H1 (cell line): ENCODE results near the gene COTL1. TPM values are rescaled to one million over a fixed set of nuclear protein-coding genes. Genes with fewer than 3 reads are reported as not detected.

Source experiments
- CTCF ChIA-PET: fragments of 300-600 bp; sonication (Branson Sonifier 250); formaldehyde crosslinking; loops from one replicate; lab custom pipeline; 2021; ENCODE audit not compliant: partially characterized antibody; lab: Charles Lee
- POLR2A ChIA-PET: fragments of 300-600 bp; sonication (Branson Sonifier 250); formaldehyde crosslinking; loops from one replicate; lab custom pipeline; 2021; ENCODE audit warnings: inconsistent platforms; ENCODE audit not compliant: partially characterized antibody; lab: Charles Lee
- DNase-seq, 2 experiments: peaks; one replicate each; pipeline versions ENCODE4 v3.0.0 to v3.0.0-alpha.2; 2010 to 2022; ENCODE audit warnings: low spot score in 2 of 2, low read depth in 1 of 2, mixed read lengths in 1 of 2
- FAIRE-seq: peaks from 2 replicates; lab custom pipeline; 2011; peaks lifted over from hg19 to GRCh38; lab: Jason Lieb, UNC
- H2AFZ ChIP-seq: 2 replicates; pipeline ENCODE4 v1.8.1; 2012; ENCODE audit warnings: low read length, inconsistent platforms
- H2AK5ac ChIP-seq: 2 replicates; pipeline ENCODE4 v1.6.1; 2013; ENCODE audit warnings: low read depth, low read length
- H2BK120ac ChIP-seq: replicated peaks from 2 replicates; pipeline ENCODE3; 2013; ENCODE audit warnings: low read depth, low read length, inconsistent platforms
- H2BK12ac ChIP-seq: 2 replicates; pipeline ENCODE4 v1.6.1; 2013; ENCODE audit warnings: low read depth, low read length
- H2BK15ac ChIP-seq: 2 replicates; pipeline ENCODE4 v1.6.1; 2013; ENCODE audit warnings: low read length
- H2BK20ac ChIP-seq: 2 replicates; pipeline ENCODE4 v1.6.1; 2013; ENCODE audit warnings: low read length
- H2BK5ac ChIP-seq: 2 replicates; pipeline ENCODE4 v1.6.1; 2013; ENCODE audit warnings: low read depth, low read length
- H3K14ac ChIP-seq: 2 replicates; pipeline ENCODE4 v1.6.1; 2013; ENCODE audit warnings: inconsistent platforms; ENCODE audit not compliant: insufficient read length
- H3K18ac ChIP-seq: 2 replicates; pipeline ENCODE4 v1.6.1; 2013; ENCODE audit warnings: low read length; ENCODE audit errors: extremely low read depth
- H3K23ac ChIP-seq: 2 replicates; pipeline ENCODE4 v1.6.1; 2013; ENCODE audit warnings: inconsistent platforms; ENCODE audit not compliant: insufficient read length
- H3K23me2 ChIP-seq: 2 replicates; pipeline ENCODE4 v1.6.1; 2013; ENCODE audit warnings: low read depth, low read length
- H3K27ac ChIP-seq: 2 replicates; pipeline ENCODE4 v1.6.1; 2011; ENCODE audit warnings: low read depth, low read length, inconsistent platforms
- H3K27me3 ChIP-seq, 4 experiments: replicated peaks in 1 of 4; 1 replicate in 1 of 4; 2 replicates in 3 of 4; pipeline versions ENCODE4 v1.6.1 to v1.8.1; 2011 to 2013; ENCODE audit warnings: low read length in 3 of 4, mild to moderate bottlenecking in 3 of 4, inconsistent platforms in 2 of 4, mixed read lengths in 2 of 4, moderate library complexity in 1 of 4; ENCODE audit not compliant: control insufficient read depth in 3 of 4, insufficient read depth in 3 of 4; ENCODE audit errors: extremely low read depth in 1 of 4
- H3K36me3 ChIP-seq, 4 experiments: 2 replicates each; pipeline versions ENCODE4 v1.6.1 to v1.8.1; 2011 to 2013; ENCODE audit warnings: mild to moderate bottlenecking in 4 of 4, low read length in 3 of 4, moderate library complexity in 2 of 4, control low read depth in 1 of 4, inconsistent platforms in 1 of 4; ENCODE audit not compliant: insufficient read depth in 4 of 4, control insufficient read depth in 2 of 4
- H3K4ac ChIP-seq: replicated peaks from 2 replicates; pipeline ENCODE3; 2013; ENCODE audit warnings: low read length, low read depth, mixed read lengths, inconsistent platforms; ENCODE audit not compliant: insufficient read length
- H3K4me1 ChIP-seq, 4 experiments: replicated peaks in 1 of 4; 1 replicate in 1 of 4; 2 replicates in 3 of 4; pipeline versions ENCODE4 v1.6.1 to v1.8.1; 2011 to 2013; ENCODE audit warnings: low read length in 3 of 4, inconsistent platforms in 2 of 4, mixed read lengths in 1 of 4; ENCODE audit not compliant: insufficient read depth in 4 of 4, control insufficient read depth in 3 of 4
- H3K4me2 ChIP-seq, 2 experiments: 2 replicates each; pipeline versions ENCODE4 v1.6.1 to v1.8.1; 2011 to 2013; ENCODE audit warnings: low read depth in 2 of 2, low read length in 2 of 2, control low read depth in 1 of 2, inconsistent platforms in 1 of 2, mild to moderate bottlenecking in 1 of 2; ENCODE audit not compliant: insufficient read depth in 1 of 2
- H3K4me3 ChIP-seq, 4 experiments: fragments of 200-600, 300-600 bp in 1 of 4; sonication (generic), shearing (Covaris generic), sonication (Bioruptor Twin) in 1 of 4; 2 replicates each; pipeline versions ENCODE4 v1.5.1 to v1.8.1; 2011 to 2016; ENCODE audit warnings: low read length in 4 of 4, low read depth in 3 of 4, control low read depth in 2 of 4, inconsistent platforms in 2 of 4, mild to moderate bottlenecking in 2 of 4, mixed read lengths in 1 of 4, moderate library complexity in 1 of 4; ENCODE audit not compliant: insufficient read depth in 2 of 4; ENCODE audit errors: extremely low read depth in 1 of 4
- H3K56ac ChIP-seq: replicated peaks from 2 replicates; pipeline ENCODE3; 2013; ENCODE audit warnings: low read depth, mild to moderate bottlenecking, mixed read lengths, low read length, inconsistent platforms; ENCODE audit not compliant: insufficient read length
- H3K79me1 ChIP-seq: 2 replicates; pipeline ENCODE4 v1.6.1; 2013; ENCODE audit warnings: low read depth, low read length, control low read depth
- H3K79me2 ChIP-seq, 2 experiments: 2 replicates each; pipeline versions ENCODE4 v1.6.1 to v1.8.1; 2012 to 2013; ENCODE audit warnings: low read length in 2 of 2, mild to moderate bottlenecking in 2 of 2, inconsistent platforms in 1 of 2; ENCODE audit not compliant: insufficient read depth in 2 of 2, control insufficient read depth in 1 of 2
- H3K9ac ChIP-seq, 4 experiments: replicated peaks in 1 of 4; 1 replicate in 1 of 4; 2 replicates in 3 of 4; pipeline versions ENCODE4 v1.6.1 to v1.8.1; 2011 to 2013; ENCODE audit warnings: low read depth in 3 of 4, low read length in 3 of 4, control low read depth in 2 of 4, mild to moderate bottlenecking in 2 of 4, moderate library complexity in 2 of 4, inconsistent platforms in 1 of 4; ENCODE audit errors: extremely low read depth in 1 of 4
- H3K9me3 ChIP-seq, 2 experiments: 2 replicates each; pipeline versions ENCODE4 v1.6.1 to v1.8.1; 2012 to 2013; ENCODE audit warnings: mild to moderate bottlenecking in 2 of 2, moderate library complexity in 2 of 2, control low read depth in 1 of 2, inconsistent platforms in 1 of 2, low read depth in 1 of 2, low read length in 1 of 2, mixed read lengths in 1 of 2; ENCODE audit not compliant: insufficient read depth in 2 of 2
- H4K20me1 ChIP-seq, 2 experiments: replicated peaks in 1 of 2; 2 replicates each; pipeline versions ENCODE3 to v1.8.1; 2011 to 2013; ENCODE audit warnings: inconsistent platforms in 2 of 2, low read length in 2 of 2, mild to moderate bottlenecking in 1 of 2; ENCODE audit not compliant: insufficient read depth in 2 of 2, control insufficient read depth in 1 of 2
- H4K5ac ChIP-seq: 2 replicates; pipeline ENCODE4 v1.6.1; 2013; ENCODE audit warnings: low read length, low read depth, mixed read lengths, inconsistent platforms; ENCODE audit not compliant: insufficient read length
- H4K8ac ChIP-seq: 2 replicates; pipeline ENCODE4 v1.8.0; 2013; ENCODE audit warnings: mild to moderate bottlenecking, moderate library complexity, low read length, inconsistent platforms; ENCODE audit not compliant: insufficient read depth; ENCODE audit errors: extremely low read depth
- H4K91ac ChIP-seq: replicated peaks from 2 replicates; pipeline ENCODE3; 2013; ENCODE audit warnings: low read length, mixed read lengths, inconsistent platforms; ENCODE audit not compliant: insufficient read length
- GABPA ChIP-seq: IDR thresholded peaks from 2 replicates; pipeline ENCODE4 v1.6.1; 2011; ENCODE audit warnings: mild to moderate bottlenecking, low read length, moderate library complexity, borderline replicate concordance; ENCODE audit not compliant: insufficient read depth
- GTF2F1 ChIP-seq: IDR thresholded peaks from 2 replicates; pipeline ENCODE4 v1.6.1; 2012; ENCODE audit warnings: low read depth, low read length, improper control_type of control experiment, borderline replicate concordance
- KDM1A ChIP-seq: fragments of 200-600, 300-600 bp; sonication (generic); IDR thresholded peaks from 2 replicates; pipeline ENCODE4 v1.7.1; 2016; ENCODE audit warnings: mild to moderate bottlenecking, low read length, borderline replicate concordance
- MAFK ChIP-seq: IDR thresholded peaks from 2 replicates; pipeline ENCODE4 v1.6.1; 2012; ENCODE audit warnings: low read depth, mild to moderate bottlenecking, improper control_type of control experiment, low read length
- PHF8 ChIP-seq: fragments of 200-600 bp; sonication (generic); conservative IDR thresholded peaks from 2 replicates; pipeline ENCODE4 v1.7.1; 2012; ENCODE audit warnings: low read depth, mild to moderate bottlenecking, inconsistent platforms, low read length, moderate library complexity
- POLR2A ChIP-seq, 2 experiments: IDR thresholded peaks; 1 replicate in 1 of 2; 2 replicates in 1 of 2; pipeline ENCODE4 v1.6.1; 2011; ENCODE audit warnings: low read depth in 2 of 2, low read length in 2 of 2, mild to moderate bottlenecking in 2 of 2; ENCODE audit errors: control extremely low read depth in 1 of 2
- SIN3A ChIP-seq, 2 experiments: IDR thresholded peaks in 1 of 2; conservative IDR thresholded peaks in 1 of 2; 2 replicates each; pipeline ENCODE4 v1.6.1; 2011 to 2012; ENCODE audit warnings: low read length in 2 of 2, improper control_type of control experiment in 1 of 2, low read depth in 1 of 2, mild to moderate bottlenecking in 1 of 2
- SP2 ChIP-seq: IDR thresholded peaks from 2 replicates; pipeline ENCODE4 v1.6.1; 2012; ENCODE audit warnings: mild to moderate bottlenecking, low read length, inconsistent platforms
- TAF1 ChIP-seq: IDR thresholded peaks from 2 replicates; pipeline ENCODE4 v1.6.1; 2011; ENCODE audit warnings: mild to moderate bottlenecking, low read depth, low read length
- TCF12 ChIP-seq: IDR thresholded peaks from 2 replicates; pipeline ENCODE4 v1.6.1; 2011; ENCODE audit warnings: low read depth, mild to moderate bottlenecking, low read length
- WGBS, 2 experiments: shearing (Covaris generic) in 1 of 2; methylation state at CpG; one replicate each; pipeline versions ENCODE4 v1.1.6 to v1.1.7; 2013 to 2015; ENCODE audit warnings: low lambda C conversion rate in 2 of 2, mixed read lengths in 2 of 2, inconsistent platforms in 1 of 2, low coverage in 1 of 2, missing lambda C conversion rate in 1 of 2; ENCODE audit not compliant: insufficient replicate concordance in 2 of 2, insufficient coverage in 1 of 2, insufficient read length in 1 of 2; ENCODE audit errors: extremely low coverage in 1 of 2, missing lambda C conversion rate in 1 of 2; 5-methylcytosine and 5-hydroxymethylcytosine counted together
- polyA plus RNA-seq, 7 experiments: library from polyadenylated mRNA; depleted of rRNA in 3 of 7; stranded (reverse) in 5 of 7; unstranded in 2 of 7; fragments of >200 nt in 5 of 7; fragments of 200-250 nt in 2 of 7; gene quantifications; 1 replicate in 5 of 7; 2 replicates in 1 of 7; 4 replicates in 1 of 7; pipeline versions ENCODE4 v1.2.1 to v1.2.3, GENCODE V29; 2011 to 2013; ENCODE audit warnings: missing spikeins in 2 of 7, mixed read lengths in 2 of 7
- total RNA-seq: library from RNA; stranded (reverse); fragmentation: NEBNext Ultra II Directional; extraction: Animal tissue kit (Norgen Biotek cat#: 25700); gene quantifications from 2 replicates; pipeline ENCODE4 v1.2.1, GENCODE V29; 2021
- TF ChIP-seq, protein P1 (sequence below): IDR thresholded peaks from 2 replicates; pipeline ENCODE4 v1.6.1; 2011; ENCODE audit warnings: low read length, improper control_type of control experiment
- TF ChIP-seq, protein P2 (sequence below): IDR thresholded peaks from 2 replicates; pipeline ENCODE4 v1.6.1; 2012; ENCODE audit warnings: low read length, inconsistent platforms

Gene COTL1
- total and polyA plus RNA-seq, 2 of the 8 experiments (the other 6 are each of a cell fraction or from before 2014, with no cell fraction given): 59.2 to 183 TPM

DNA sequence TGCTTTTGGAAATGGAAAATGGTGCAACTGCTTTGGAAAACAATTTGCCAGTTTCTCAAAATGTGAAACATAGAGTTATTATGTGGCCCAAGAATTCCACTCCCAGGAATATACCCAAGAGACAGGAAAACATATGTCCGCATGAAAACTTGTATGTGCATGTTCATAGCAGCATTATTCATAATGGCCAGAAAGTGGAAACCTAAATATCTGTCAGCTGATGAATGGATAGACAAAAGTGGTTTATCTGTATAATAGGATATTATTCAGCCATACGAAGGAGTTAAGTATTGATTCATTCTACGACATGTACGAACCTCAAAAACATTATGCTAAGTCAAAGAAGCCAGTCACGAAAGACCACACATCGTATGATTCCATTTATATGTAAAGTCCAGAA, 7.7 kb upstream of the COTL1 start:
- peaks cover 0 to 8% (median 5%) of the 10 kb centered on the region in 4 experiments; a peak in 5 of 7 replicates for H3K4me1 ChIP-seq
- no peaks in the 10 kb centered on the region for H3K79me2 ChIP-seq
- H4K8ac ChIP-seq: no peak overlapping the region
- no peak overlapping the region for H3K27ac ChIP-seq
- no peaks in the 10 kb centered on the region for H3K79me1 ChIP-seq
- no peak overlapping the region for H3K9ac ChIP-seq
- H2BK20ac ChIP-seq: no peak overlapping the region
- no peak overlapping the region for H3K14ac ChIP-seq
- H3K4me2 ChIP-seq: no peak overlapping the region
- FAIRE-seq (no peak), DNase-seq (no peak)
- H3K56ac ChIP-seq: no peak overlapping the region
- no peak overlapping the region for H3K4me3 ChIP-seq
- no peak overlapping the region for H4K91ac ChIP-seq
- no peak overlapping the region for H2BK15ac ChIP-seq
- no peak overlapping the region for H2BK12ac ChIP-seq
- H4K5ac ChIP-seq: no peak overlapping the region
- no peaks in the 10 kb centered on the region for H3K9me3 ChIP-seq
- no peak overlapping the region for H2AFZ ChIP-seq
- H3K36me3 ChIP-seq: no peaks in the 10 kb centered on the region
- H3K23ac ChIP-seq: no peak overlapping the region
- H3K27me3 ChIP-seq: no peaks in the 10 kb centered on the region
- H4K20me1 ChIP-seq: no peaks in the 10 kb centered on the region
- no peak overlapping the region for H2BK5ac ChIP-seq
- no peak overlapping the region for H2BK120ac ChIP-seq
- no peaks in the 10 kb centered on the region for H3K23me2 ChIP-seq
- ChIA-PET CTCF (interaction anchor here (0.9 to 1.3 kb wide), 2 partner anchors 10 to 94 kb away, joined by 3 read pairs; no protein-coding TSS in a partner anchor), POLR2A (no interaction called here)
- no peak for TF ChIP-seq GTF2F1
- TF ChIP-seq SP2: no peak
- no peak for TF ChIP-seq KDM1A
- TF ChIP-seq TAF1: no peak
- TF ChIP-seq TCF12: no peak
- TF ChIP-seq PHF8: no peak
- TF ChIP-seq POLR2A (IDR thresholded peaks at IDR 0.05; ENCODE audit: control extremely low read depth in 1 of 2, low read depth in 2 of 2, low read length in 2 of 2): no peak
- TF ChIP-seq, protein P1, sequence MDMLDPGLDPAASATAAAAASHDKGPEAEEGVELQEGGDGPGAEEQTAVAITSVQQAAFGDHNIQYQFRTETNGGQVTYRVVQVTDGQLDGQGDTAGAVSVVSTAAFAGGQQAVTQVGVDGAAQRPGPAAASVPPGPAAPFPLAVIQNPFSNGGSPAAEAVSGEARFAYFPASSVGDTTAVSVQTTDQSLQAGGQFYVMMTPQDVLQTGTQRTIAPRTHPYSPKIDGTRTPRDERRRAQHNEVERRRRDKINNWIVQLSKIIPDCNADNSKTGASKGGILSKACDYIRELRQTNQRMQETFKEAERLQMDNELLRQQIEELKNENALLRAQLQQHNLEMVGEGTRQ: no peak
- TF ChIP-seq MAFK: no peak
- TF ChIP-seq SIN3A (conservative IDR thresholded peaks at IDR 0.05 in 1 of 2, IDR thresholded peaks at IDR 0.05 in 1 of 2; ENCODE audit: low read depth in 1 of 2, low read length in 2 of 2): no peak
- TF ChIP-seq GABPA: no peak
- TF ChIP-seq, protein P2, sequence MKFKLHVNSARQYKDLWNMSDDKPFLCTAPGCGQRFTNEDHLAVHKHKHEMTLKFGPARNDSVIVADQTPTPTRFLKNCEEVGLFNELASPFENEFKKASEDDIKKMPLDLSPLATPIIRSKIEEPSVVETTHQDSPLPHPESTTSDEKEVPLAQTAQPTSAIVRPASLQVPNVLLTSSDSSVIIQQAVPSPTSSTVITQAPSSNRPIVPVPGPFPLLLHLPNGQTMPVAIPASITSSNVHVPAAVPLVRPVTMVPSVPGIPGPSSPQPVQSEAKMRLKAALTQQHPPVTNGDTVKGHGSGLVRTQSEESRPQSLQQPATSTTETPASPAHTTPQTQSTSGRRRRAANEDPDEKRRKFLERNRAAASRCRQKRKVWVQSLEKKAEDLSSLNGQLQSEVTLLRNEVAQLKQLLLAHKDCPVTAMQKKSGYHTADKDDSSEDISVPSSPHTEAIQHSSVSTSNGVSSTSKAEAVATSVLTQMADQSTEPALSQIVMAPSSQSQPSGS: no peak
- 87% methylated on average over 6 of the region's 6 CpGs; no CpG with 5 or more reads in 1 of the 2 experiments for WGBS, 2 experiments
- H2AK5ac ChIP-seq: no peak overlapping the region
- H3K4ac ChIP-seq: no peak overlapping the region
- H3K18ac ChIP-seq: no peak overlapping the region
